ENCODE results near the gene MPHOSPH6.
"Not testable (repeated sequence)": the region's sequence is repeated elsewhere in the genome, so short reads cannot be mapped to it uniquely, and the experiment has no call there.

Gene MPHOSPH6

GRCh38 chr16:82169861-82170845 lies at the start of gene MPHOSPH6:
Gene MPHOSPH6 (minus strand): TSS chr16:82170224. CDS start chr16:82170175, 49 bp downstream.
- DNase-seq (ENCODE audit: low read depth), result peak; percentile 58

- DNase-seq (ENCODE audit: low read depth), result no peak
These were observed 49.3 kb upstream of the MPHOSPH6 start for GRCh38 chr16:82219298-82219697.

GRCh38 chr16:82209314-82209713 lies 39.3 kb upstream of the MPHOSPH6 start:
- DNase-seq (ENCODE audit: low read depth), result not testable (repeated sequence)

- DNase-seq (ENCODE audit: low read depth), result no peak
These were observed 33.2 kb upstream of the MPHOSPH6 start for GRCh38 chr16:82203198-82203597.

- no peak for DNase-seq (ENCODE audit: low read depth)
These were observed 31.9 kb upstream of the MPHOSPH6 start for GRCh38 chr16:82201926-82202325.

- no peak for DNase-seq (ENCODE audit: low read depth)
These were observed 31.3 kb upstream of the MPHOSPH6 start for GRCh38 chr16:82201351-82201750.

- no peak for DNase-seq (ENCODE audit: low read depth)
These were observed 29.2 kb upstream of the MPHOSPH6 start for GRCh38 chr16:82199209-82199608.

GRCh38 chr16:82197540-82198240 lies 27.7 kb upstream of the MPHOSPH6 start:
- DNase-seq (ENCODE audit: low read depth), result no peak

- no peak for DNase-seq (ENCODE audit: low read depth)
These were observed 26.0 kb upstream of the MPHOSPH6 start for GRCh38 chr16:82195917-82196494.

- no peak for DNase-seq (ENCODE audit: low read depth)
These were observed 24.1 kb upstream of the MPHOSPH6 start for GRCh38 chr16:82194086-82194485.

GRCh38 chr16:82192665-82193064 lies 22.6 kb upstream of the MPHOSPH6 start:
- DNase-seq (ENCODE audit: low read depth), result peak; percentile 8

- no peak for DNase-seq (ENCODE audit: low read depth)
These were observed 20.4 kb upstream of the MPHOSPH6 start for GRCh38 chr16:82190386-82190785.

- no peak for DNase-seq (ENCODE audit: low read depth)
These were observed 17.8 kb upstream of the MPHOSPH6 start for GRCh38 chr16:82187829-82188228.

- DNase-seq (ENCODE audit: low read depth), result no peak
These were observed 15.0 kb upstream of the MPHOSPH6 start for GRCh38 chr16:82185012-82185411.

GRCh38 chr16:82184213-82184612 lies 14.2 kb upstream of the MPHOSPH6 start:
- DNase-seq (ENCODE audit: low read depth), result no peak

- DNase-seq (ENCODE audit: low read depth), result no peak
These were observed 13.0 kb upstream of the MPHOSPH6 start for GRCh38 chr16:82183004-82183397.

GRCh38 chr16:82182266-82183003 lies 12.4 kb upstream of the MPHOSPH6 start:
- no peak for DNase-seq (ENCODE audit: low read depth)

GRCh38 chr16:82181461-82182185 lies 11.6 kb upstream of the MPHOSPH6 start:
- DNase-seq (ENCODE audit: low read depth), result no peak

GRCh38 chr16:82178352-82178751 lies 8.3 kb upstream of the MPHOSPH6 start:
- DNase-seq (ENCODE audit: low read depth), result no peak

GRCh38 chr16:82177555-82177954 lies 7.5 kb upstream of the MPHOSPH6 start:
- DNase-seq (ENCODE audit: low read depth), result no peak

GRCh38 chr16:82176204-82176603 lies 6.2 kb upstream of the MPHOSPH6 start:
- no peak for DNase-seq (ENCODE audit: low read depth)

Data from HS-27A (cell line).